Natural killer cell (primary cell): Measurements from ENCODE around the gene SCP2. TPM values are rescaled to one million over a fixed set of nuclear protein-coding genes. Genes with fewer than 3 reads are reported as not detected.

Experiments
- ATAC-seq, 3 donors: fragments of 150-1000 bp in 2 of 3; fragments of 200-7000 bp in 1 of 3; cut with Tn5 transposase; 1 replicate in 1 of 3; 2 replicates in 2 of 3; pipeline ENCODE4 v1.10.0; 2021; ENCODE audit warnings: mild to moderate bottlenecking in 2 of 3, moderate library complexity in 2 of 3
- DNase-seq, 2 donors: peaks; one replicate each; pipeline versions ENCODE4 v3.0.0 to v3.0.0-alpha.2; 2013 to 2021; ENCODE audit warnings: mixed read lengths in 1 of 2
- H3K27ac ChIP-seq: one replicate; pipeline ENCODE4 v1.5.1; 2013; ENCODE audit warnings: mild to moderate bottlenecking, low read length
- H3K27me3 ChIP-seq: one replicate; pipeline ENCODE4 v1.6.1; 2013; ENCODE audit warnings: low read length; ENCODE audit not compliant: control insufficient read depth, insufficient read depth
- H3K36me3 ChIP-seq: one replicate; pipeline ENCODE4 v1.6.1; 2013; ENCODE audit warnings: low read length; ENCODE audit not compliant: control insufficient read depth, insufficient read depth
- H3K4me1 ChIP-seq: one replicate; pipeline ENCODE4 v1.6.1; 2013; ENCODE audit warnings: low read length; ENCODE audit not compliant: control insufficient read depth, insufficient read depth
- H3K4me3 ChIP-seq: one replicate; pipeline ENCODE4 v1.5.1; 2013; ENCODE audit warnings: low read length
- H3K9me3 ChIP-seq: one replicate; pipeline ENCODE4 v1.6.1; 2013; ENCODE audit warnings: low read length; ENCODE audit not compliant: control insufficient read depth, insufficient read depth
- H3K27ac Mint-ChIP-seq, 2 donors: one replicate each; pipeline ENCODE4 v1.8.0; 2022; ENCODE audit warnings: mild to moderate bottlenecking in 2 of 2, mixed read lengths in 2 of 2, moderate library complexity in 1 of 2
- H3K27me3 Mint-ChIP-seq, 2 donors: one replicate each; pipeline ENCODE4 v1.8.0; 2022; ENCODE audit warnings: low read depth in 2 of 2, mixed read lengths in 2 of 2
- H3K36me3 Mint-ChIP-seq: one replicate; pipeline ENCODE4 v1.8.0; 2022; ENCODE audit warnings: mixed read lengths
- H3K4me1 Mint-ChIP-seq, 2 donors: one replicate each; pipeline ENCODE4 v1.8.0; 2022; ENCODE audit warnings: mixed read lengths in 2 of 2
- H3K4me3 Mint-ChIP-seq: one replicate; pipeline ENCODE4 v1.8.0; 2022; ENCODE audit warnings: mild to moderate bottlenecking, moderate library complexity, mixed read lengths
- H3K9me3 Mint-ChIP-seq, 2 donors: one replicate each; pipeline ENCODE4 v1.8.0; 2022; ENCODE audit warnings: mixed read lengths in 2 of 2
- WGBS: methylation state at CpG from one replicate; pipeline ENCODE4 v1.1.7; 2013; ENCODE audit warnings: missing lambda C conversion rate; ENCODE audit not compliant: insufficient coverage; 5-methylcytosine and 5-hydroxymethylcytosine counted together
- intact Hi-C: fragments of 100-400 bp; cut with micrococcal nuclease; formaldehyde crosslinking; loops from one replicate; pipeline ENCODE4 v1.14.2; 2022
- total RNA-seq, 4 donors: library from RNA; stranded (reverse); fragments of 120-200 nt in 1 of 4; gene quantifications; one replicate each; pipeline versions ENCODE4 v1.2.3 to v1.2.4, GENCODE V29; 2013 to 2022
- TF ChIP-seq, protein P1 (sequence below): fragments of 200-600 bp; IDR thresholded peaks from one replicate; pipeline ENCODE4 v1.8.0; 2022; ENCODE audit warnings: antibody characterized with exemption

SCP2 gene
- total RNA-seq, 3 donors from 2014 or later (not counting 1 experiment from before 2014, with no cell fraction given): 90.0 to 118 (median 105) TPM

GRCh38 chr1:53025769-53026112, 98.7 kb downstream of the SCP2 start:
- Mint-ChIP-seq H3K27ac (no peak overlapping the region), H3K4me1 (peaks cover 8% of the 10 kb centered on the region in 2 donors), H3K36me3 (no peaks in the 10 kb centered on the region), H3K27me3 (no peaks in the 10 kb centered on the region), H3K4me3 (no peak overlapping the region), H3K9me3 (no peaks in the 10 kb centered on the region)
- Histone ChIP-seq H3K4me3 (no peak overlapping the region), H3K9me3 (no peaks in the 10 kb centered on the region), H3K27ac (no peak overlapping the region), H3K27me3 (no peaks in the 10 kb centered on the region), H3K4me1 (no peaks in the 10 kb centered on the region), H3K36me3 (peaks cover 3% of the 10 kb centered on the region)
- intact Hi-C loops: no loop called here
- TF ChIP-seq, protein P1, sequence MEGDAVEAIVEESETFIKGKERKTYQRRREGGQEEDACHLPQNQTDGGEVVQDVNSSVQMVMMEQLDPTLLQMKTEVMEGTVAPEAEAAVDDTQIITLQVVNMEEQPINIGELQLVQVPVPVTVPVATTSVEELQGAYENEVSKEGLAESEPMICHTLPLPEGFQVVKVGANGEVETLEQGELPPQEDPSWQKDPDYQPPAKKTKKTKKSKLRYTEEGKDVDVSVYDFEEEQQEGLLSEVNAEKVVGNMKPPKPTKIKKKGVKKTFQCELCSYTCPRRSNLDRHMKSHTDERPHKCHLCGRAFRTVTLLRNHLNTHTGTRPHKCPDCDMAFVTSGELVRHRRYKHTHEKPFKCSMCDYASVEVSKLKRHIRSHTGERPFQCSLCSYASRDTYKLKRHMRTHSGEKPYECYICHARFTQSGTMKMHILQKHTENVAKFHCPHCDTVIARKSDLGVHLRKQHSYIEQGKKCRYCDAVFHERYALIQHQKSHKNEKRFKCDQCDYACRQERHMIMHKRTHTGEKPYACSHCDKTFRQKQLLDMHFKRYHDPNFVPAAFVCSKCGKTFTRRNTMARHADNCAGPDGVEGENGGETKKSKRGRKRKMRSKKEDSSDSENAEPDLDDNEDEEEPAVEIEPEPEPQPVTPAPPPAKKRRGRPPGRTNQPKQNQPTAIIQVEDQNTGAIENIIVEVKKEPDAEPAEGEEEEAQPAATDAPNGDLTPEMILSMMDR: no peak
- ATAC-seq: no peak
- DNase-seq: no peak
- WGBS: 97% methylated on average over 2 of the region's 2 CpGs

DNA sequence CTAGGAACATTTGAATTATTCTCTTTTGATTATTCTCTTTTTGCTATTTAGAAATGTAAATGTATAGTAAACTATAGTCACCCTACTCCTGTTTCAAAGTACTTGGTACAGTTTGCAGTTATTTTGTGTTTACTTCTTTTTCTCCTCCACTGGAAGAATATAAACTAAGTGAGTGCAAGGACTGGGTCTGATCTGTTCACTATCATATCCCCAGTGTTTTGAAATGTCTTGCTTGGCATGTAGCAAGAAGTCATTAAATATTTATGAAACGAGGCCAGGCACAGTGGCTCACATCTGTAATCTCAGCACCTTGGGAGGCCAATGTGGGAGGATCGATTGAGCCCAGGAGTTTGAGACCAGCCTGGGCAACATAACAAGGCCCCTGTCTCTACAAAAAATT, 99.2 kb downstream of the SCP2 start:
- WGBS: 96% methylated on average over 2 of the region's 2 CpGs

GRCh38 chr1:53031732-53032131, 104.7 kb downstream of the SCP2 start:
- no peak for ATAC-seq
- H3K27me3 Mint-ChIP-seq: no peaks in the 10 kb centered on the region
- no peak overlapping the region for H3K4me3 ChIP-seq

More for the DNA sequence above, 99.2 kb downstream of the SCP2 start:
- no peaks in the 10 kb centered on the region for H3K27me3 ChIP-seq
- H3K9me3 ChIP-seq: no peaks in the 10 kb centered on the region
- ATAC-seq: no peak
- H3K4me1 Mint-ChIP-seq: peaks cover 9 to 11% of the 10 kb centered on the region in 2 donors
- TF ChIP-seq, protein P1: no peak
- H3K4me1 ChIP-seq: no peaks in the 10 kb centered on the region
- DNase-seq: no peak
- intact Hi-C loops: no loop called here
- no peaks in the 10 kb centered on the region for H3K36me3 Mint-ChIP-seq
- no peak overlapping the region for H3K4me3 ChIP-seq
- no peak overlapping the region for H3K4me3 Mint-ChIP-seq
- peaks cover 3% of the 10 kb centered on the region for H3K36me3 ChIP-seq
- H3K27ac ChIP-seq: no peak overlapping the region
- no peaks in the 10 kb centered on the region for H3K9me3 Mint-ChIP-seq
- H3K27ac Mint-ChIP-seq: no peak overlapping the region
- H3K27me3 Mint-ChIP-seq: no peaks in the 10 kb centered on the region

DNA sequence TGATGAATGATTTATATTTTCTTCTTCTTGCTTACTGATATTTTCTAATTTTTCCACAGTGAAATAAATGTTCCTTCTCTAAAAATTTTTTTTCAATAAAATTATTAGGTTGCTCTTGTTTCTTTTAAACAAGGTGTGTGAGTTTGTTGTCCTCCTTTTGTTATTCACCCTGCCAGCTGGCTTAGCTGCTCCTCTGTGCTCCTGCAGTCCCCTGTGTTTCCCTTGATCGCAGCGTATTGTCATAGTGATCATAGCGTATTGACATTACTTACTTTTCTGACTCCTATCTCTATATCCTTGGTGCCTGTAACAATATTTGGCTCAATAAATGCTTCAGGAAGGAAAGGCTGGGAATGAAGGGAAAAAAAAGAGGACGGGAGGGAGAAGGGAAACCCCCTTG, 110.1 kb downstream of the SCP2 start:
- no peaks in the 10 kb centered on the region for H3K9me3 Mint-ChIP-seq
- peaks cover 15% of the 10 kb centered on the region for H3K36me3 ChIP-seq
- peaks cover 15% of the 10 kb centered on the region for H3K36me3 Mint-ChIP-seq
- DNase-seq (no peak), ATAC-seq (no peak)
- TF ChIP-seq, protein P1: no peak
- peak overlapping the region in 1 of 2 donors; percentile 20 for H3K27ac Mint-ChIP-seq
- WGBS: 97% methylated on average over 4 of the region's 4 CpGs
- peaks cover 10 to 20% of the 10 kb centered on the region in 2 donors for H3K4me1 Mint-ChIP-seq
- no peaks in the 10 kb centered on the region for H3K27me3 ChIP-seq
- H3K9me3 ChIP-seq: no peaks in the 10 kb centered on the region
- no peak overlapping the region for H3K27ac ChIP-seq
- no peak overlapping the region for H3K4me3 ChIP-seq
- H3K27me3 Mint-ChIP-seq: no peaks in the 10 kb centered on the region
- no peaks in the 10 kb centered on the region for H3K4me1 ChIP-seq
- H3K4me3 Mint-ChIP-seq: no peak overlapping the region
- intact Hi-C loops: no loop called here

More at GRCh38 chr1:53031732-53032131, 104.7 kb downstream of the SCP2 start:
- H3K9me3 Mint-ChIP-seq: no peaks in the 10 kb centered on the region
- TF ChIP-seq, protein P1: no peak
- peaks cover 17 to 26% of the 10 kb centered on the region in 2 donors for H3K4me1 Mint-ChIP-seq
- no peaks in the 10 kb centered on the region for H3K9me3 ChIP-seq
- H3K27ac ChIP-seq: no peak overlapping the region
- no CpG with 5 or more reads among the region's 1 CpG for WGBS
- H3K4me3 Mint-ChIP-seq: no peak overlapping the region
- H3K27ac Mint-ChIP-seq: peak overlapping the region in 1 of 2 donors; percentile 50
- intact Hi-C loops: no loop called here
- H3K36me3 Mint-ChIP-seq: peaks cover 5% of the 10 kb centered on the region
- H3K27me3 ChIP-seq: no peaks in the 10 kb centered on the region
- H3K4me1 ChIP-seq: no peaks in the 10 kb centered on the region
- no peak for DNase-seq
- H3K36me3 ChIP-seq: peaks cover 7% of the 10 kb centered on the region
